Mesendoderm (in vitro differentiated cells): Measurements from ENCODE around the gene PRKAG2.

ENCODE experiments used
- DNase-seq: peaks from one replicate; pipeline ENCODE4 v3.0.0; 2013
- H2AK5ac ChIP-seq: 2 replicates; pipeline ENCODE4 v1.6.1; 2013; ENCODE audit warnings: low read length, inconsistent platforms
- H2BK120ac ChIP-seq: 2 replicates; pipeline ENCODE4 v1.6.1; 2013; ENCODE audit warnings: low read depth, mild to moderate bottlenecking, low read length, moderate library complexity, mixed read lengths
- H2BK15ac ChIP-seq: replicated peaks from 2 replicates; pipeline ENCODE4 v1.6.1; 2013; ENCODE audit warnings: low read depth, mild to moderate bottlenecking, moderate library complexity
- H2BK5ac ChIP-seq: 2 replicates; pipeline ENCODE4 v1.6.1; 2013; ENCODE audit warnings: low read length, inconsistent platforms
- H3K18ac ChIP-seq: 2 replicates; pipeline ENCODE4 v1.6.1; 2013; ENCODE audit warnings: mild to moderate bottlenecking, low read length, mixed read lengths
- H3K23ac ChIP-seq: one replicate; pipeline ENCODE4 v1.6.1; 2013; ENCODE audit warnings: low read length
- H3K27ac ChIP-seq: 2 replicates; pipeline ENCODE4 v1.5.1; 2013; ENCODE audit warnings: low read depth, mild to moderate bottlenecking, inconsistent platforms, low read length, moderate library complexity
- H3K27me3 ChIP-seq: 2 replicates; pipeline ENCODE4 v1.6.1; 2013; ENCODE audit warnings: low read length, control low read depth, mild to moderate bottlenecking, inconsistent platforms; ENCODE audit not compliant: insufficient read depth, poor library complexity
- H3K36me3 ChIP-seq: 2 replicates; pipeline ENCODE4 v1.6.1; 2013; ENCODE audit warnings: low read length, inconsistent platforms; ENCODE audit not compliant: control insufficient read depth, insufficient read depth
- H3K4ac ChIP-seq: one replicate; pipeline ENCODE4 v1.6.1; 2013; ENCODE audit warnings: low read depth, mild to moderate bottlenecking, low read length, moderate library complexity
- H3K4me1 ChIP-seq: 2 replicates; pipeline ENCODE4 v1.6.1; 2013; ENCODE audit warnings: low read depth, low read length, inconsistent platforms; ENCODE audit not compliant: control insufficient read depth
- H3K4me2 ChIP-seq: 2 replicates; pipeline ENCODE4 v1.6.1; 2013; ENCODE audit warnings: low read length
- H3K4me3 ChIP-seq: 2 replicates; pipeline ENCODE4 v1.5.1; 2013; ENCODE audit warnings: mild to moderate bottlenecking, low read length
- H3K56ac ChIP-seq: one replicate; pipeline ENCODE4 v1.6.1; 2013; ENCODE audit warnings: low read length
- H3K79me1 ChIP-seq: 2 replicates; pipeline ENCODE4 v1.6.1; 2013; ENCODE audit warnings: low read length, inconsistent platforms
- H3K79me2 ChIP-seq: 2 replicates; pipeline ENCODE4 v1.6.1; 2013; ENCODE audit warnings: mild to moderate bottlenecking, low read length; ENCODE audit not compliant: control insufficient read depth, insufficient read depth
- H3K9ac ChIP-seq: 2 replicates; pipeline ENCODE4 v1.6.1; 2013; ENCODE audit warnings: low read length, inconsistent platforms
- H4K5ac ChIP-seq: one replicate; pipeline ENCODE4 v1.6.1; 2013; ENCODE audit warnings: low read length
- H4K8ac ChIP-seq: one replicate; pipeline ENCODE4 v1.6.1; 2013; ENCODE audit warnings: low read depth, mild to moderate bottlenecking, control low read depth, low read length, moderate library complexity
- WGBS: extraction: QIAGEN DNeasy Blood & Tissue Kit; methylation state at CpG from one replicate; pipeline ENCODE4 v1.1.7; 2013; ENCODE audit warnings: low lambda C conversion rate, missing lambda C conversion rate; ENCODE audit not compliant: insufficient coverage; ENCODE audit errors: extremely low coverage; 5-methylcytosine and 5-hydroxymethylcytosine counted together

The PRKAG2 gene

GRCh38 chr7:151544183-151544582, 332.7 kb downstream of the PRKAG2 start:
- Histone ChIP-seq H3K23ac (no peak overlapping the region), H2BK120ac (no peak overlapping the region), H3K4me1 (no peaks in the 10 kb centered on the region), H3K4me3 (no peak overlapping the region), H2AK5ac (no peak overlapping the region), H3K27ac (no peak overlapping the region), H3K9ac (no peak overlapping the region), H3K27me3 (no peaks in the 10 kb centered on the region), H2BK5ac (no peak overlapping the region), H4K8ac (no peak overlapping the region), H2BK15ac (no peak overlapping the region), H3K18ac (no peak overlapping the region), H3K4me2 (no peak overlapping the region), H3K79me1 (no peaks in the 10 kb centered on the region), H3K36me3 (no peaks in the 10 kb centered on the region), H3K4ac (no peak overlapping the region), H4K5ac (no peak overlapping the region), H3K79me2 (no peaks in the 10 kb centered on the region), H3K56ac (no peak overlapping the region)
- no peak for DNase-seq

- no peak overlapping the region for H3K56ac ChIP-seq
- no peak overlapping the region for H3K4me3 ChIP-seq
- WGBS = no CpG with 5 or more reads among the region's 6 CpGs
- no peaks in the 10 kb centered on the region for H3K4me1 ChIP-seq
- no peak overlapping the region for H4K8ac ChIP-seq
- H3K27ac ChIP-seq = no peak overlapping the region
- H2BK5ac ChIP-seq = no peak overlapping the region
- no peak overlapping the region for H3K4ac ChIP-seq
- no peak overlapping the region for H3K9ac ChIP-seq
- no peaks in the 10 kb centered on the region for H3K36me3 ChIP-seq
- no peak overlapping the region for H2AK5ac ChIP-seq
- no peaks in the 10 kb centered on the region for H3K79me2 ChIP-seq
- no peaks in the 10 kb centered on the region for H3K27me3 ChIP-seq
- no peak overlapping the region for H4K5ac ChIP-seq
- DNase-seq = no peak
- H2BK120ac ChIP-seq = no peak overlapping the region
- no peak overlapping the region for H3K23ac ChIP-seq
- H3K79me1 ChIP-seq = no peaks in the 10 kb centered on the region
- no peak overlapping the region for H2BK15ac ChIP-seq
- H3K18ac ChIP-seq = no peak overlapping the region
- H3K4me2 ChIP-seq = no peak overlapping the region
Measured at GRCh38 chr7:151542606-151543130, 334.2 kb downstream of the PRKAG2 start.

- Histone ChIP-seq H4K8ac (no peak overlapping the region), H3K9ac (no peak overlapping the region), H3K79me2 (no peaks in the 10 kb centered on the region), H3K56ac (no peak overlapping the region), H3K23ac (no peak overlapping the region), H2BK120ac (no peak overlapping the region), H2AK5ac (no peak overlapping the region), H3K36me3 (no peaks in the 10 kb centered on the region), H3K27ac (no peak overlapping the region), H2BK5ac (no peak overlapping the region), H3K18ac (no peak overlapping the region), H3K4ac (no peak overlapping the region), H3K27me3 (no peaks in the 10 kb centered on the region), H3K4me2 (no peak overlapping the region), H3K4me3 (no peak overlapping the region), H3K4me1 (no peaks in the 10 kb centered on the region), H3K79me1 (no peaks in the 10 kb centered on the region), H2BK15ac (no peak overlapping the region), H4K5ac (no peak overlapping the region)
- no peak for DNase-seq
- no CpG with 5 or more reads among the region's 17 CpGs for WGBS
Measured at GRCh38 chr7:151541709-151542499, 335.0 kb downstream of the PRKAG2 start.

- H3K23ac ChIP-seq = no peak overlapping the region
- H2BK120ac ChIP-seq = no peak overlapping the region
- no peak for DNase-seq
- H4K5ac ChIP-seq = no peak overlapping the region
- no peak overlapping the region for H3K9ac ChIP-seq
- no peak overlapping the region for H3K4me3 ChIP-seq
- H3K4ac ChIP-seq = no peak overlapping the region
- no peak overlapping the region for H3K4me2 ChIP-seq
- H3K18ac ChIP-seq = no peak overlapping the region
- H3K27me3 ChIP-seq = no peaks in the 10 kb centered on the region
- H2BK15ac ChIP-seq = no peak overlapping the region
- H2AK5ac ChIP-seq = no peak overlapping the region
- H3K79me1 ChIP-seq = no peaks in the 10 kb centered on the region
- H3K79me2 ChIP-seq = no peaks in the 10 kb centered on the region
- H3K56ac ChIP-seq = no peak overlapping the region
- H3K27ac ChIP-seq = no peak overlapping the region
- WGBS = no CpG with 5 or more reads among the region's 4 CpGs
- no peak overlapping the region for H2BK5ac ChIP-seq
- no peak overlapping the region for H4K8ac ChIP-seq
- no peaks in the 10 kb centered on the region for H3K4me1 ChIP-seq
- H3K36me3 ChIP-seq = no peaks in the 10 kb centered on the region
Measured at GRCh38 chr7:151540146-151540545, 336.8 kb downstream of the PRKAG2 start.

- Histone ChIP-seq H2AK5ac (no peak overlapping the region), H3K23ac (no peak overlapping the region), H3K36me3 (no peaks in the 10 kb centered on the region), H3K27me3 (no peaks in the 10 kb centered on the region), H3K4me3 (no peak overlapping the region), H3K4me1 (no peaks in the 10 kb centered on the region), H2BK5ac (no peak overlapping the region), H3K27ac (no peak overlapping the region), H4K8ac (no peak overlapping the region), H3K9ac (no peak overlapping the region), H2BK15ac (no peak overlapping the region), H3K56ac (no peak overlapping the region), H3K4me2 (no peak overlapping the region), H2BK120ac (no peak overlapping the region), H3K79me1 (no peaks in the 10 kb centered on the region), H3K18ac (no peak overlapping the region), H4K5ac (no peak overlapping the region), H3K4ac (no peak overlapping the region), H3K79me2 (no peaks in the 10 kb centered on the region)
- peak; percentile 58 for DNase-seq
- WGBS = no CpG with 5 or more reads among the region's 9 CpGs
Measured at GRCh38 chr7:151539088-151539671, 337.7 kb downstream of the PRKAG2 start.
